T-helper 2 cell treated with Interferon-gamma antibody and Interleukin-4, amounts not matched to agents 100 ng/mL and 5 ng/mL, for 36 hours (primary cell): ENCODE measurements around the gene SULT6B1. TPM values are rescaled to one million over a fixed set of nuclear protein-coding genes. Genes with fewer than 3 reads are reported as not detected.
"Not testable (repeated sequence)": the region's sequence is repeated elsewhere in the genome, so short reads cannot be mapped to it uniquely, and the experiment has no call there.

Experiments used
- intact Hi-C: fragments of 100-400 bp; cut with micrococcal nuclease; formaldehyde crosslinking; loops from one replicate; pipeline ENCODE4 v1.15.1; 2023
- total RNA-seq: library from RNA; stranded (reverse); gene quantifications from 2 replicates; pipeline ENCODE4 v1.2.3, GENCODE V29; 2022

The SULT6B1 gene
- total RNA-seq: not detected in 2 replicates

- intact Hi-C loops: no loop called here
Measured at GRCh38 chr2:37188570-37188969, at the start of gene SULT6B1. SULT6B1 (minus strand) TSS chr2:37188670; CDS start chr2:37188640, 30 bp downstream.

- intact Hi-C loops: loop anchor here (1.0 to 5.0 kb wide), 4 partner anchors 36 to 150 kb away; partner anchors contain the start of genes CEBPZOS, GPATCH11, HEATR5B and PRKD3
Measured at GRCh38 chr2:37232131-37232933, 43.9 kb upstream of the SULT6B1 start.

GRCh38 chr2:37231241-37232130 is 43.0 kb upstream of the SULT6B1 start, which contains the start of the genes CEBPZ and NDUFAF7:
CEBPZ (minus strand) TSS chr2:37231596; CDS start chr2:37231567, 29 bp downstream.
NDUFAF7 (plus strand) TSS chr2:37231658; CDS start chr2:37231706, 48 bp downstream.
- intact Hi-C loops: loop anchor here (1.0 to 5.0 kb wide), 6 partner anchors 35 to 265 kb away; partner anchors contain the start of genes CEBPZOS, EIF2AK2, GPATCH11 and HEATR5B

GRCh38 chr2:37230581-37230980 is 42.1 kb upstream of the SULT6B1 start:
- intact Hi-C loops: loop anchor here (2.0 to 5.0 kb wide), 4 partner anchors 74 to 148 kb away; partner anchors contain the start of genes EIF2AK2, GPATCH11, HEATR5B and PRKD3

GRCh38 chr2:37228788-37229187 is 40.3 kb upstream of the SULT6B1 start:
- intact Hi-C loops: no loop called here

GRCh38 chr2:37226863-37227262 is 38.4 kb upstream of the SULT6B1 start:
- intact Hi-C loops: no loop called here

GRCh38 chr2:37225129-37225528 is 36.7 kb upstream of the SULT6B1 start:
- intact Hi-C loops: not testable (repeated sequence)

GRCh38 chr2:37224063-37224462 is 35.6 kb upstream of the SULT6B1 start:
- intact Hi-C loops: no loop called here

- intact Hi-C loops: no loop called here
Measured at GRCh38 chr2:37223131-37223530, 34.7 kb upstream of the SULT6B1 start.

GRCh38 chr2:37219046-37219445 is 30.6 kb upstream of the SULT6B1 start:
- intact Hi-C loops: no loop called here

GRCh38 chr2:37215250-37215649 is 26.8 kb upstream of the SULT6B1 start:
- intact Hi-C loops: no loop called here

- intact Hi-C loops: no loop called here
Measured at GRCh38 chr2:37211939-37212338, 23.5 kb upstream of the SULT6B1 start.

- intact Hi-C loops: no loop called here
Measured at GRCh38 chr2:37211212-37211611, 22.7 kb upstream of the SULT6B1 start.

- intact Hi-C loops: not testable (repeated sequence)
Measured at GRCh38 chr2:37206760-37207159, 18.3 kb upstream of the SULT6B1 start.

GRCh38 chr2:37205689-37206341 is 17.3 kb upstream of the SULT6B1 start:
- intact Hi-C loops: no loop called here

- intact Hi-C loops: not testable (repeated sequence)
Measured at GRCh38 chr2:37205071-37205661, 16.7 kb upstream of the SULT6B1 start.

GRCh38 chr2:37203708-37204107 is 15.2 kb upstream of the SULT6B1 start:
- intact Hi-C loops: no loop called here

GRCh38 chr2:37201766-37202165 is 13.3 kb upstream of the SULT6B1 start:
- intact Hi-C loops: no loop called here

- intact Hi-C loops: no loop called here
Measured at GRCh38 chr2:37201208-37201607, 12.7 kb upstream of the SULT6B1 start.

GRCh38 chr2:37198681-37199065 is 10.2 kb upstream of the SULT6B1 start:
- intact Hi-C loops: no loop called here
